GM12878 (cell line): ENCODE measurements around the gene GSC2.

Experiments used
- CHD1 ChIP-seq: IDR thresholded peaks from 2 replicates; pipeline ENCODE4 v1.6.1; 2012; ENCODE audit warnings: low read depth, low read length, improper control_type of control experiment
- CREM ChIP-seq: IDR thresholded peaks from 2 replicates; pipeline ENCODE4 v1.6.1; 2014; ENCODE audit warnings: antibody characterized with exemption, low read depth
- POLR2A ChIP-seq: IDR thresholded peaks from 2 replicates; pipeline ENCODE4 v1.6.1; 2011; ENCODE audit warnings: low read depth, mild to moderate bottlenecking, low read length
- RFX5 ChIP-seq: IDR thresholded peaks from 2 replicates; pipeline ENCODE4 v1.6.1; 2011; ENCODE audit warnings: low read depth, low read length, improper control_type of control experiment
- SP1 ChIP-seq: IDR thresholded peaks from one replicate; pipeline ENCODE4 v1.6.1; 2011; ENCODE audit warnings: low read depth, low read length
- ZSCAN29 ChIP-seq: fragments of 450-650 bp; IDR thresholded peaks from 2 replicates; pipeline ENCODE4 v1.6.1; 2017; ENCODE audit warnings: mild to moderate bottlenecking, moderate library complexity
- TF ChIP-seq, protein P1 (sequence below): fragments of 450-650 bp; conservative IDR thresholded peaks from 2 replicates; pipeline ENCODE4 v1.6.1; 2017; ENCODE audit warnings: mild to moderate bottlenecking, moderate library complexity
- TF ChIP-seq, protein P2 (sequence below), 3 experiments: IDR thresholded peaks in 2 of 3; conservative IDR thresholded peaks in 1 of 3; 2 replicates each; pipeline ENCODE4 v1.5.1; 2011; ENCODE audit warnings: low read depth in 3 of 3, low read length in 3 of 3, mild to moderate bottlenecking in 3 of 3, control low read depth in 2 of 3, moderate library complexity in 2 of 3, inconsistent platforms in 1 of 3, mixed read lengths in 1 of 3; ENCODE audit not compliant: control insufficient read depth in 2 of 3, insufficient read depth in 1 of 3; ENCODE audit errors: extremely low read depth in 1 of 3
- TF ChIP-seq, protein P3 (sequence below): IDR thresholded peaks from 2 replicates; pipeline ENCODE4 v1.6.1; 2011; ENCODE audit warnings: borderline replicate concordance, low read depth, mild to moderate bottlenecking, moderate library complexity, low read length; ENCODE audit not compliant: insufficient read depth, poor library complexity, severe bottlenecking
- TF ChIP-seq, protein P4 (sequence below): IDR thresholded peaks from 2 replicates; pipeline ENCODE4 v1.6.1; 2012; ENCODE audit warnings: low read depth, low read length, improper control_type of control experiment

DNA sequence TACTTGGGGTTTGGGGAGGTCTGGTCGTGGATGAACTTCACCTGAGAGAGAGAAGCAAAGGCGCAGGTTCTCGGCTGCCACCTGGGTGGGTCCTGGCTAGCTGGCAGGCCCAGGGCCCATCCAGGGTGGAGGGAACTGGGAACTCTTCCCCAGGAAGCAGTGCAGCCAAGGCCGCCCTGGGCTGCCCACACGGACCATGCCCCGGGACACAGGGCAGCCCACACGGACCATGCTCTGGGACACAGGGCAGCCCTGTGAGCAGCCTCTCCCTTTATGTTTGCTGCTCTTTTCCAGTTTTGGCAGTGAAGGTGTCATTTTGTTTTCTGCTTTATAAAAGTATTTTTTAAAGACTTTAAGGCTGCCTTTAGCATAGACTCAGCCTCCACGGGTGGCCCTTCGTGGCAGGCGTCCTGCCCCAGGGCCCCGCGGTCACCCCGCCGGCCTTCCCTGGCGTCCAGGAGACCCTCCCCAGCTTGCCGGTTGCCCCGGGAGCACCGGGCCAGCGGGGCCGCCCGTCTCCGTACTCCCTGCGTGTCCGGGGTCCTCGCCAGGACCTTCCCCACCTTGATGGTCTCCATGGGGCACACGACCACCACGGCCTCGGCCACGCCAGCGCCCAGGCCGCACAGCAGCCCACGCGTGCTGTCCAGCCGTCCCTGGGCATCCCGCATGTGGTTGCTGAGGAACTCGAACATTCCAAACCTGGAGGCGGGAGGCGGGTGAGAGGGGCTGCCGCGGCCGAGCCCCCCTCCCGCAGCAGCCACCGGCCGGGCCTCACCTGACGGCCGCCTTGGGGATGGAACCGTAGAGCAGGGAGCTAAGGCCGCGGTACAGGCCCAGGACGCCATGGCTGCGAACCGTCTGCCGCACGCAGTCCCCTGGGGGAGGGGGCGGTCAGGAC, 27.3 kb upstream of the GSC2 start:
- TF ChIP-seq, protein P1, sequence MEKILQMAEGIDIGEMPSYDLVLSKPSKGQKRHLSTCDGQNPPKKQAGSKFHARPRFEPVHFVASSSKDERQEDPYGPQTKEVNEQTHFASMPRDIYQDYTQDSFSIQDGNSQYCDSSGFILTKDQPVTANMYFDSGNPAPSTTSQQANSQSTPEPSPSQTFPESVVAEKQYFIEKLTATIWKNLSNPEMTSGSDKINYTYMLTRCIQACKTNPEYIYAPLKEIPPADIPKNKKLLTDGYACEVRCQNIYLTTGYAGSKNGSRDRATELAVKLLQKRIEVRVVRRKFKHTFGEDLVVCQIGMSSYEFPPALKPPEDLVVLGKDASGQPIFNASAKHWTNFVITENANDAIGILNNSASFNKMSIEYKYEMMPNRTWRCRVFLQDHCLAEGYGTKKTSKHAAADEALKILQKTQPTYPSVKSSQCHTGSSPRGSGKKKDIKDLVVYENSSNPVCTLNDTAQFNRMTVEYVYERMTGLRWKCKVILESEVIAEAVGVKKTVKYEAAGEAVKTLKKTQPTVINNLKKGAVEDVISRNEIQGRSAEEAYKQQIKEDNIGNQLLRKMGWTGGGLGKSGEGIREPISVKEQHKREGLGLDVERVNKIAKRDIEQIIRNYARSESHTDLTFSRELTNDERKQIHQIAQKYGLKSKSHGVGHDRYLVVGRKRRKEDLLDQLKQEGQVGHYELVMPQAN: no peak
- TF ChIP-seq POLR2A (peak; percentile 12; the same call in 1 of the 2 replicates), CREM (no peak), ZSCAN29 (no peak), CHD1 (no peak), RFX5 (no peak), SP1 (no peak)
- TF ChIP-seq, protein P2, sequence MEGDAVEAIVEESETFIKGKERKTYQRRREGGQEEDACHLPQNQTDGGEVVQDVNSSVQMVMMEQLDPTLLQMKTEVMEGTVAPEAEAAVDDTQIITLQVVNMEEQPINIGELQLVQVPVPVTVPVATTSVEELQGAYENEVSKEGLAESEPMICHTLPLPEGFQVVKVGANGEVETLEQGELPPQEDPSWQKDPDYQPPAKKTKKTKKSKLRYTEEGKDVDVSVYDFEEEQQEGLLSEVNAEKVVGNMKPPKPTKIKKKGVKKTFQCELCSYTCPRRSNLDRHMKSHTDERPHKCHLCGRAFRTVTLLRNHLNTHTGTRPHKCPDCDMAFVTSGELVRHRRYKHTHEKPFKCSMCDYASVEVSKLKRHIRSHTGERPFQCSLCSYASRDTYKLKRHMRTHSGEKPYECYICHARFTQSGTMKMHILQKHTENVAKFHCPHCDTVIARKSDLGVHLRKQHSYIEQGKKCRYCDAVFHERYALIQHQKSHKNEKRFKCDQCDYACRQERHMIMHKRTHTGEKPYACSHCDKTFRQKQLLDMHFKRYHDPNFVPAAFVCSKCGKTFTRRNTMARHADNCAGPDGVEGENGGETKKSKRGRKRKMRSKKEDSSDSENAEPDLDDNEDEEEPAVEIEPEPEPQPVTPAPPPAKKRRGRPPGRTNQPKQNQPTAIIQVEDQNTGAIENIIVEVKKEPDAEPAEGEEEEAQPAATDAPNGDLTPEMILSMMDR (IDR thresholded peaks at IDR 0.05 in 2 of 3, conservative IDR thresholded peaks at IDR 0.05 in 1 of 3; ENCODE audit: control insufficient read depth in 2 of 3, extremely low read depth in 1 of 3, insufficient read depth in 1 of 3, low read depth in 3 of 3, low read length in 3 of 3): no peak
- TF ChIP-seq, protein P3, sequence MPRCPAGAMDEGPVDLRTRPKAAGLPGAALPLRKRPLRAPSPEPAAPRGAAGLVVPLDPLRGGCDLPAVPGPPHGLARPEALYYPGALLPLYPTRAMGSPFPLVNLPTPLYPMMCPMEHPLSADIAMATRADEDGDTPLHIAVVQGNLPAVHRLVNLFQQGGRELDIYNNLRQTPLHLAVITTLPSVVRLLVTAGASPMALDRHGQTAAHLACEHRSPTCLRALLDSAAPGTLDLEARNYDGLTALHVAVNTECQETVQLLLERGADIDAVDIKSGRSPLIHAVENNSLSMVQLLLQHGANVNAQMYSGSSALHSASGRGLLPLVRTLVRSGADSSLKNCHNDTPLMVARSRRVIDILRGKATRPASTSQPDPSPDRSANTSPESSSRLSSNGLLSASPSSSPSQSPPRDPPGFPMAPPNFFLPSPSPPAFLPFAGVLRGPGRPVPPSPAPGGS: no peak
- TF ChIP-seq, protein P4, sequence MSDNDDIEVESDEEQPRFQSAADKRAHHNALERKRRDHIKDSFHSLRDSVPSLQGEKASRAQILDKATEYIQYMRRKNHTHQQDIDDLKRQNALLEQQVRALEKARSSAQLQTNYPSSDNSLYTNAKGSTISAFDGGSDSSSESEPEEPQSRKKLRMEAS: no peak
